CD1c-positive myeloid dendritic cell (primary cell): Measurements from ENCODE around the gene QSOX2.

Experiments used
- DNase-seq: peaks from one replicate; pipeline ENCODE4 v3.0.0-alpha.2; 2016; ENCODE audit errors: extremely low spot score

The QSOX2 gene

DNA sequence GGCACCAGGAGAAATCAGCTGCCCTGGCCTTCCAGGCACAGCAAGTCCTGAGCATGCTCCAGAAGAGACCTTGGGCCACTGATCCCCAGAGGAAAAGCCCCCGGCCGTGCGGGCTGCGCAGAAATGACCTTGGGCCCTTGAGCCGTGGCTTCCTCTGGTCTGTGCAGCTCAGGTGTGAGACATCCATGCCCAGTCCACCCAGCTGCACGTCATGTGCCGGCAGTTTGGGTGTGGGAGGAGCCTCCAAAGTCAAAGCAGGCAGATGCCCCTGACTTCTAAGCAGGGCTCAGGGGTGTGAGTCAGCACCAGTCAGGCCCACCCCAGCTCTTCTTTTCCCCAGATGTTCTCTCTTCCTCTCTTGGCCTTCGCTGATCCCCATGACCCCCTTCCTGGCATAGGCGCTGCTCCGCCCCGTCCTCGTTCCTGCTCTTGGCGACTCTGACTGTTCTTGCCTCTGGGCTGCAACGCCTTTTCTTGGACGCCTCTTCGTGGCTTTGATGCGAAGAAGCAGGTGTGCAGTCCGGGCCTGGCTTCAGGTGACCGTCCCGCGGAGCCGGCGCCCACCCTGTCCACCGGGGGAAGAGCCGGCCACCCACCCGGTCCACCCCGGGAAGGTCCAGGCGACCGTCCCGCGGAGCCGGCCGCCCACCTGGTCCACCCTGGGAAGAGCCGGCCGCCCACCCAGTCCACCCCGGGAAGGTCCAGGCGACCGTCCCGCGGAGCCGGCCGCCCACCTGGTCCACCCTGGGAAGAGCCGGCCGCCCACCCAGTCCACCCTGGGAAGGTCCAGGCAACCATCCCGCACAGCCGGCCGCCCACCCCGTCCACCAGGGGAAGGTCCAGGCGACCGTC lies 5.9 kb upstream of the QSOX2 start:
- DNase-seq = no peak

DNA sequence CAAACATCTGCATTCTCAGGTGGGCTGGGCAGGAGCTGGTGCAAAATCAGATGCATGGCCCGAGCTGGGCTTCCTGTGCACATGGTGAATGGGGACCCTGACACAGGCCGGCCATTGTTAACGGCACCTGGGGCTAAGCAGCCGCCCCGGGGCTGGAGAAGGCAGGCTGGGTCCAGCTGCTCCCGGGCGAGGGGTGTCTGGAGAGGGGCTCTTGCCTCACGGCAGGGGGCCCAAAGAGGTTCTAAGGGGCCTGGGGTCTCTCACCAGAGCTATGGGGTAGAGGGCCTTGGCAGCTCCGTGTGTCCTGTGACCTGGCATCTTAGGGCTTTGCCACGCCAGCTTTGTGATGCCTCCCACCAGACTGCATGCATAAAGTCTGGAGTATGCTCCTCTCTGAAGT lies 5.1 kb upstream of the QSOX2 start:
- no peak for DNase-seq

DNA sequence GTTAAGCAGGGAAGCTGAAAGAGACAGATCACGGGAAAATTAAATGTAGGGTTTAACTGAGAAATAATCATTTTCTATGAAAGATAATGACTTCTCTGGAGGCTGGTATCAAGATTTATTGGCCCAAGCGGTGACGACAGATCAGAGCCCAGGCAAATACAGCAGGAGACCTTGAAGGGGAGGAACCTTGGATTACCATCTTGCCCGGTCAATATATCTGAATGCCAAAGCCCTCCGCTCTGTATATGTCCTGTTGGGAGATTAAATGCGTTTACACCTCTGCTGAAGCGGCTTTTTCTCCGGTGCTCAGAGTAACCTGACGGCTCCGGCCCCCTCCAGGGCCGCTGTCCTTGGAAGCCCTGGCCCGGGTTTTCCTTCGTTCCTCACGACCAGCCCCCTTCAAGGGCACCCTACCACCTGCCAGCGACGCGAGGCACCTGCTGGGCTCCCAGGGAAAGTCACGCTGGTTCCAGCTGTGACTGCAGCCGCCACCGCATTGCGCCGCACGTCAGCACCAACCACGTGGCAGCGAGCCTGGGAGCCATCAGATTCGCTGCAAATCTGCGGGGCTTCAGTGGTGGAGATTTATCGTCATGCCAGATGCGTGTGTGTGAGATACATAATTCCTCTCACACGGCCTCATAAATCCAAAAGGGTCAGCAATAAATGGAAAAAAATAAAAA lies 4.4 kb upstream of the QSOX2 start:
- no peak for DNase-seq

DNA sequence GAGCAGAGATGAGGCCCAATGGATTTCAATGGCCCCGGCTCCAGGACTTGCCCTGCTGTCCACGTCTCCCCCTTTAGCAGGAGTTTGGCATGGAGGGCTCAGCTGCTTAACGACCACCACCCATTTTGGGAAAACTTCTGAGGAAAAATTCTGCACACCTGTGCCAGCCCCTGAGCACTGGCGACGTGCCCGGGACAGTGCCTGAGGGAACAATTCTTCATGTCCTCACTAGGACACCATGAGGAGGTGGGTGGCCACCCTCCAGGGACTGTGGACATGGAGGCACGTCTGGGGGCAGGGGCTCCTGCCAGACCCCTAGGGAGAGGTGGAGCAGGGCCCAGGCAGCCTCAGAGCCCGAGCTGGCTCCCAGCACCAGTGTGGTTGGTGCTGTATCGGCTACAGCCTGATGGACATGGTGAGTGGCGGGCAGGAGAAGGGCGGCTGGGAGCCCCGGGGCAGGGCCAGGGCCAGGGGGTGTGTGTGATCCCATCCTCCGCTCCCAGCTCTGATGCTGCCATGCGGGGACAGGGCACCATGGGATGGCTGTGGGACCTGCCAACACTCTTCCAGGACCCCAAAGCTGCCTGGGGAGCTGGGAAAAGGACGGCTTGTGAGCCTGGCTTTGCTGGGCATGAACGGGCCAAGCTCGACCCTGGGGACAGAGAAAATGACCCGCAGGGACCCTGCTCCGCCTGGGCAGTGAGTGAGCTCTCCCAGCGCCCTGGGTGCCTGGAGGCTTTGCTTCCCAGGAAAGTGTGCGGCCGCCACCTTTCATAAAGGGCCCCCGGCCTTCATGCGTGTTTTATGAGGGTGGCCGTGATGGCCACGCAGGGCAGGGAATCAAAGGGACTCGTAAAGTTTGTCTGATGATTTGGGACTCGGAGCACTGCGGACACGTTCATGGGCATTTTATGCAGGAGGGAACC lies 3.6 kb upstream of the QSOX2 start:
- DNase-seq = no peak

DNA sequence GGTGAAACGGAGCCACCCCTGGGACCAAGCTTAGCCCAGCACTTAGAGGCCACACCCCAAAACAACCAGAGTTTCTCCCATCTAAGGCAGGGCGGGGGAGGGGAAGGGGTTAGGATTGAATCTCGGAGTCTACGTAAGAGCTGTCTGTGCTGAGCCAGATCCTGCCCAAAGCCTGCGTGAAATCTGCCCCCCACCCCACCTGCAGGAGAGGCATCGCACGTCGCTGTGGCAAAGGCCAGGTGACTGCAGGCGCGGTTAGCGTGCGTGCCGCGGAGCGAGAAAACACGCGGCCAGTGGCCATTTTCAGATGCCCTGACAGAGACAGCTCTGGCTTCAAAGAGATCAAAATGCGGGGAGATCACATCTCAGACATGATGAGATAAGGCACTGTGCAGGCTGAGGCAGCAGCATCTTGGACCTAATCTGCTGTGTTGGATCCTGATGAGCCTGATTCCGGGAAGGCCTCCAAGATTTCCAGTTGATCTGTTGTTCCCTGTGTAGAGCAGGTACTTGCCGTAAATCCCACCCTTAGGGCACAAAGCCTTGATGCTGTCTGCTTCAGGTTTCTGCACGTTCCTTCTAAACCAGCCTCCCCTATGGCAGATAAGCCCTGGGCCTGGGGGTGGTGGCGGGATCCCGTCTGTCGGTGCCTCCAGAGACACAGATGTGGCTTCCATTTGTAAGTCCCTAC lies 2.5 kb upstream of the QSOX2 start:
- no peak for DNase-seq

DNA sequence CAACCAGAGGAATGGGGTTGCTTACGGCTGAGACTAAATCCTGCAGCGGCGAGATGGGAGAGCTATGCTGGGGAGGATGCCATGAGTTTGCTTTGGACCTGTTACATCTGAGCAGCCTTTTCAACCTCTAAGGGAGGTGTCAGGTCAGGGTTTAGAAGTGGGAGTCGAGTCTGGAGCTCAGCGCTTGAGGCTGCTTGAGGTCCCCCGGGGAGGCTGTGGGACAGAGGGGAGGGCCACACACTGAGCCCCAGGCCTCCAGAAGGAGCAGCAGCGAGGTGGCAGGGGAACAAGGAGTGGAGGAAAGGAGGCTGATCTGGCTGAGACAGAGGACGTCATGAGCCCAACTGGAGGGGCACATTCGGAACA lies 1.9 kb upstream of the QSOX2 start:
- DNase-seq = no peak

DNA sequence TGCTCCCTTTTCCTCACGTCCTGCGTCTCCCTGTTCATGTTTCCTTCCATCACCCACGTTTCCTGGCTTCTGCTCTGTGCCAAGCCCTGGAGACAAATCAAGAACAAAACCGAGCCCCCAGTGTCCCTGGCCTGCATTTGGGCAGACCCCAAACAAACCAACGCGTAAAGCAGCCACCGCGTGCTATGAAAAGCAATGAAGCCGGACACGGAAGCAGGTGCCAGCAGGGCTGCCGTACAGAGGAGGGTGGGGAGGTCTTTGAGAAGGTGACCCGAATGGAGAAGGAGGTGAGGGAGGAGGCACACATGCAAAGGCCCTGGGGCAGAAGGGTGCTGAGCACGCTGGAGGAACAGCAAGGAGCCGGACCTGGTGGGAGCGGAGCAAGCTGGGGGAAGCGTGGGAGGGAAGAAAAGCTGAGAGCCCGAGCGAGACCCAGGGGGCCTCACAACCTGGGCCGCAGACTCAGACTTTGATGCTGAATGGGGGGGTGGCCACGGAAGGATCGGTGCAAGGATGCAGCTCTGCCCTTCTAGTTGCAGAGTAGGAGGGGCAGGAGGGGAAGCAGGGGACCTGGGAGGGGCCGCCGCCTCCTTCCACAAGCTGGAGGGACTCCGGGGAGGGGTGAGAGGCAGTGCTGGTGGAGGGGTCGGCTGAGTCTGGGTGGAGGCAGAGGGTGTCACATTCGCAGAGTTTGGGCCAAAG lies 1.4 kb upstream of the QSOX2 start:
- DNase-seq = no peak

DNA sequence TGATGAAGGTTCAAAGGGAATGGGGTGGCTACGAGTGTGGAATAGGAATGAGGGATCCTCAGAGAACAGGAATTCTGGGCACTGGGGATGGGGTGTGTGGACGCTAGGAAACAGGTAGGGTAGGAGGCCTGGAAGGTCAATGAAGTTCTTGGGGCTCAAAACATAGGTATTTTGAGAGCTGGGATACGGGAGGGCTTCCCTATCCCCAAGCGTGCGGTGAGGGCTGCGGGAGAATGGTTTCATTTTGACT lies 718 bp downstream of the QSOX2 start:
- no peak for DNase-seq

DNA sequence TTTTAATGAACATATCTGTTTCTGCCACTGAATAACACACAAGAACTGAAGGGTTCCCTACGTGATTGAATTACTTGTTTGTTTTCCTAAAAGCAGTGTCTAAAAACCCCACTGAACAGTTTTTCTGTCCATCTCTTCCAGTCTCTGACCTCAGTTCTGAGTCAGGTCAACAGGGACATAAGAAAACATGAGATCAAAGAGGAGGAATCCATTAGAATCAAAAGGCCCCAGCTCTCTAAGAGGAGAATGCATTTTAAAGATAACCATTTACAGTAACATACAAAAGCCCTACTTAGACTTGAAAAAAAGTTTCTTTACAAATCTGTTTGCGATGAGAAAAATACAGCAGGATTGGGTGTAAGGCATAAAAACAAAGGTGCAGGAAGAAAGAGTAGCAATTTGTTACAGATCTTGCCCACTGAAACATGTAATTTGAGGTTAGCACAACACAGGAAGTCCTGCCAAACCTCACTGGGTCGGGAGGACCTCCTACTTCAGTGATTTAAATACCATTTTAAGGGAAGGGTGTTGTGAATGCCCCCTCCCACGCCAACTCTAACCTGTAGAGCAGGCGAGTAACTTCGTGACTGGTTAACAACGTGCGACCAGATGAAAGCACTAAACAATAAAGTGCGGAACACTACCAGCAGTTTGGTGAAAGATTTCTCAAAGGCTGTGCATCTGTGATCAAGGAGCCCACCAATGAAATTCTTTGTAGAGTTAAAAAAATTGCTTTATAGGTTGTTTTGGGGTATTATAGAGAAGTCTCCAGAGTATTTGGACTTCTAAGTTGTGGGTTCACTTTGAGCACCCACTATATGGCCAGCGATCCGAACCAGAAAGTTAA lies 1.3 kb downstream of the QSOX2 start:
- DNase-seq = peak; percentile 48

DNA sequence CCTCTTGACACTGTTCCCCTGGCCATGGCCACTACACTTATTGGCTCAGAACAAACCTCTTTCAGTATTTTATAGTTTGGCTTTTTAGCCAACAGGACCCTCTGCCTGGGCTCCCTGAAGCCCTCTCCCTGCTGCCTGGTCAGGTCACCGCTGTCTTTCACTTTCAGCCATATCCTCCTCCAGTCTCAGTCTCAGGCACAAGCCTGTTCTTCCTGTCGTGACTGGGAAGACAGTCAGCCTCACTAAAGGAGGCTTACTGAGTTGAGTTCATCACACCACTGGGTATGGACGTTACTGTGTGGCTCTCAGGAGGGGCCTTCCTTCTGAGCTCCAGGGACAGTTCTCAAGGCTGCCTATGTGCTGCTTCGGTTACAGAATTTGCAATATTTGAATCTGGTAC lies 2.0 kb downstream of the QSOX2 start:
- no peak for DNase-seq

DNA sequence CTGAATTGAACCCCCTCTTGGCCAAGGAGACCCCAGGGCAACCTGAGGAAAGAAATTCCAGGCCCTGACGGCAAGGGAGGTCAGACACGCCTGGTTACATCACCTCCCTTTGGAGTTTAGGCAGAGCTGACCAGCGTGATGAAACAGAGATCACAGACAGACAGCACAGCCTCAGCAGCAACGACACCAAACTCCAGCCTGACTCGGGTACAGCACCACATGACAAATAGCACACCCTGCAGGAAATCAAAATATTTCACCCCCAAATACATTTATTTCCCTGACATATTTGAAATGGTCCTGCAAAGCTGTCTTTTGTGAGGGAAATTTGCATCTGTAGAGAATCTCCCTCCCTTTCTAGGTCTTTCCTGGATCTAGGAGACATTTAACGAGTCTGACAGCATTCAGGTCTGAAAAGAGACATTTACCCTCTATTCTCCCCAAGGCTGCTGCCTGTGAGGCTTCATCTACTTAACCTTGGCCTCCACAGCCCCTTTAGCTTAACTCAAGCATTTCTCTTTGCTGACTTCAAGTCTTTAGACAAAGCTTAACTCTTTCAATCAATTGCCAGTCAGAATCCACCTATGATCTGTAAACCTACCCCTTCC lies 2.6 kb downstream of the QSOX2 start:
- DNase-seq = no peak

DNA sequence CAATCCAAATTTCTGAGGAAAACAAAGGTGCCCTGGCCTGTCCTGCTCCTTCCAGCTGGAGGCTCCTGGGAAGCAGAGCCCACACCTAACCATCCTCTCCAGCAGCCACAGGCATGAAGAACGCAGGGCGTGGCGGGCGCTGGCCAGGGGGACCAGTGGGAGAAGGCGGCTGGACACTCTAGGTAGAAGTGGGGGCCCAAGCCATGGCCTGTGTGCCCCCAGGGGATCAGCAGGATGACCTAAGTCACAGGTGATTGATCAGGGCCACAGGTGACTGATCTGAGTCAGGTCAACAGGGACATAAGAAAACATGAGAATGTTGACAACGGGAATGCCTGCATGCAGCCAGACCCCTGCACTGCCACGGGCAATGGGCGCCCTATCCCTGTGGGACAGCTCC lies 3.4 kb downstream of the QSOX2 start:
- no peak for DNase-seq

DNA sequence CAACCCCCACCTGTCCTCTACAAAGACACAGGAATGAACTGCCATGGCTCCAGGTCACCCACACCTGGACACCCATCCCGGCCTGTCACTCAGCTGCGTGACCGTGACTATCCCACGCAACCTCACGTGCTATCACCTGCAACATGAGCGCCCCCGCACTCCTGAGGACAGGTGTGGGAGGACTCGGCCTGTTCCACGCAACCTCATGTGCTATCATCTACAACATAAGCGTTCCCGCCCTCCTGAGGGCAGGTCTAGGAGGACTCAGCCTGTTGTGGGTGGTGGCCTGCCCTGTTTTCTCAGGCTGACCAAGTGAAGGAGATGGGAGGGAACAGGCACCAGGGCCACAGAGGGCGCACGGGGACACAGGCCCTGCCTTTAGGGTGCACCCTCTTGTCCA lies 4.1 kb downstream of the QSOX2 start:
- DNase-seq = no peak

DNA sequence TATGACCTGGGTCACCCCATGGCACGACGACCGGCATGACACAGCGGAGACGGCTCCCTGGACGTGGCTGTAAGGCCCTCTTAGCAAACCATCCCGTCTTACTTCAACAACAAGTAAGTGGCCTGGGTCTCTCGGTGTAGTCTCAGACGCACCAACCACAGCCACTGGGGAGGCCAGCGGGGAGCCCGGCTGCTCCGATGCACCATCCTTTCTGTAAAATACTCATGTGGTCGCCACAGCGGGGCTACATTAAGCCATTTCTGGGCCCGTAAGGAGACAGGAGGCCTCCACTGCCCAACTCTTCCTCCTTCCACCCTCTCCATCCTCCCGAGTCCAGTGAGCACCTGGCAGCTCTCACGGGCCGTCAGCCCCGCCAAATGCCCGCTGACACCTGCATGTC lies 4.7 kb downstream of the QSOX2 start:
- DNase-seq = no peak

DNA sequence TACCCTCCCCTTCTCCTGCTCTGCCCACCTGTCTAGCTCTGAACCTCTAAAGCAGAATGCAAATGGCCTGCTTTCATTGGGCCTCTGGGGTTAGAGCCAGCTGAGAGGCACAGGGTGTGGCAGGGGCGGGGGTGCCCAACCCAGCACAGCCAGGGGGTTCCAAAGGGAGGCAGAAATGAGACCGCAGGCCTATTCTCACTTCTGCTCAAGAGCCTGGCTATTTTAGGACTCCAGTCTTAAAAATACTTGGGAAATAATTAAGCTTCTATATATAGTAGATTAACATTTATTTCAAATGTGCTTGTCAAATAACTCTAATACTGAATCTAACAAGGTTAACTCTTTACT lies 5.7 kb downstream of the QSOX2 start:
- peak; percentile 59 for DNase-seq

DNA sequence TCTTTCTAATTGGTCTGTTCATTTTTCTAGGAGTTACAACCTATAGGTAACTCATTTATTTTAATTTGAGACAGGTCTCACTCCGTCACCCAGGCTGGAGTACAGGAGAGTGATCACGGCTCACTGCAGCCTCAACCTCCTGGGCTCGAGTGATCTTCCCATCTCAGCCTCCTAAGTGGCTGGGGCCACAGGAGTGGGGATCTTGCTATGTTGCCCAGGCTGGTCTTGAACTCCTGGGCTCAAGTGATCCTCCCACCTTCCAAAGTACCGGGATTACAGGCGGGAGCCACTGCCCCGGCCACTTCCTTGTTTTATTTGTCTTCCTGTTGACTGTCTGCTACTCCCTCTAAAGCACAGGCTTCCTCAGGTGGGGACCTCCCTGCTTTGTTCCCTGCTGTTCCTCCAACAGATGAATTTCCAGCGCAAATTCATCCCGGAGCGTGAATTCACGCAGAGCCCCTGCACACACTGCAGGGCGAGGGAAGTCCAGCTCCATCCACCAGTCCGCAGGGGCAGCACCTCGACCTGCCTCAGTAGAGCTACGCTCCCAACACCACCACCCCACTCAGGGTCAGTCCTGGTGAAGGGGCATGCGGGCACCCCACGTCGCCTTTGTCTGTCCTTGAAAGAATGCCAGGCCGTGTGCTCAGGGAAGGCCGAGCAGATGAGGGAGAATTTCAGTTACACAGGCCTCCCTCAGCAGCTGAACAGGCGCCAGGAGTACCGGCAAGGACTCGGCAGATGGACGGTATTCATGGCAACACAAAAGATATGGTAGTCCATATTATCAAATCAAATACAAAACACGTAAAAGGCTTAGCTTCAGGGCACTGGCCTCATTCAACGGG lies 6.3 kb downstream of the QSOX2 start:
- DNase-seq = peak; percentile 15

DNA sequence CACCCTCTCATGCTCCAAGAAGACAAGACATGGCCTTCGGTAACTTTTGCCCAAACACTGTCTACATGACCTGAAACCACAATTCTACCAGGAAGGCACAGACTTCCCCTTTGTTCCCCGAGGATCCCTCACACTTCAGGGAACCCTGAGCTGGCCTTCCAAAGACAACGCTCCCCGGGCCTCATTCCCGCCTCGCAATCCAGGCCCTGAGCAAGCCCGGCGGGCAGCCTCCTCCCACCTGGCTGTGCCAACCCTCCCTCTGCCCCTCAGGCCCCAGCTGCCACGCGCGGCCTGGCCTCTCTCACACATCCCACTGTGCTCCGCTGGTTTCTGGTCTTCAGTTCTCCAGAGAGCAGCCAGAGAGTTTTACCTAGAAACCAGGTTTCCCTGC lies 7.3 kb downstream of the QSOX2 start:
- peak; percentile 21 for DNase-seq

DNA sequence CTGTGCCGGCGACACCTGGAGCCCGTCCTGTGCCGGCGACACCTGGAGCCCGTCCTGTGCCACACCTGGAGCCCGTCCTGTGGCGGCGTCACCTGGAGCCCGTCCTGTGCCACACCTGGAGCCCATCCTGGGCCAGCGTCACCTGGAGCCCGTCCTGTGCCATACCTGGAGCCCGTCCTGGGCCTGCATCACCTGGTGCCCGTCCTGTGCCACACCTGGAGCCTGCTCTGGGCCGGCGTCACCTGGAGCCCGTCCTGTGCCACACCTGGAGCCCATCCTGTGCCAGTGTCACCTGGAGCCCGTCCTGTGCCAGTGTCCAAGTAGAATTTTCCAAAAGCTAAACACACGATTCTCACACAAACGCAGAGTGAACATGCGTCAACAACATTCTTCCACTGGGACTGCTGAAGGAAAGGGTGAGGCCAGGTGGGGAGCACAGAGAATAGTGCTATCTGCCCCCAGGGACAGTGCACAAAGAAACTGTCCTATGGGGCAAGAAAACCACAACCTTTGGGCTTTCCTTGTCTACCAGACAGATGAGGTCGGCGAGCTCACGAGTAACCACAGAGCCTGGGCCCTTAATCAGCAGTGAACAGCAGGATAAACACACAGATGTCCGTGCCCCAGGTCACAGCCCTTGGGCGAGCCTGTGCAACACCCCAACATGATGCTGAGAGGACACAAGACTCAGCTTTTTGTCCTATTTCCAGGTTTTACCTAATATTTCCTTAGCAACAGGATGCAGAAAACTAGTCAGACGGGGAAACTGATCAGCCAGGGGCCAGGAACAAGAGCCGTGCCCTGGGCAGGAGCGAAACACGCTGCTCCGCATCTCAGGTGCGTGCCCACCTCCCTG lies 7.9 kb downstream of the QSOX2 start:
- no peak for DNase-seq
